ENCODE data around the gene B3GAT1.
"Not testable (repeated sequence)": the region's sequence is repeated elsewhere in the genome, so short reads cannot be mapped to it uniquely, and the experiment has no call there.

DNA sequence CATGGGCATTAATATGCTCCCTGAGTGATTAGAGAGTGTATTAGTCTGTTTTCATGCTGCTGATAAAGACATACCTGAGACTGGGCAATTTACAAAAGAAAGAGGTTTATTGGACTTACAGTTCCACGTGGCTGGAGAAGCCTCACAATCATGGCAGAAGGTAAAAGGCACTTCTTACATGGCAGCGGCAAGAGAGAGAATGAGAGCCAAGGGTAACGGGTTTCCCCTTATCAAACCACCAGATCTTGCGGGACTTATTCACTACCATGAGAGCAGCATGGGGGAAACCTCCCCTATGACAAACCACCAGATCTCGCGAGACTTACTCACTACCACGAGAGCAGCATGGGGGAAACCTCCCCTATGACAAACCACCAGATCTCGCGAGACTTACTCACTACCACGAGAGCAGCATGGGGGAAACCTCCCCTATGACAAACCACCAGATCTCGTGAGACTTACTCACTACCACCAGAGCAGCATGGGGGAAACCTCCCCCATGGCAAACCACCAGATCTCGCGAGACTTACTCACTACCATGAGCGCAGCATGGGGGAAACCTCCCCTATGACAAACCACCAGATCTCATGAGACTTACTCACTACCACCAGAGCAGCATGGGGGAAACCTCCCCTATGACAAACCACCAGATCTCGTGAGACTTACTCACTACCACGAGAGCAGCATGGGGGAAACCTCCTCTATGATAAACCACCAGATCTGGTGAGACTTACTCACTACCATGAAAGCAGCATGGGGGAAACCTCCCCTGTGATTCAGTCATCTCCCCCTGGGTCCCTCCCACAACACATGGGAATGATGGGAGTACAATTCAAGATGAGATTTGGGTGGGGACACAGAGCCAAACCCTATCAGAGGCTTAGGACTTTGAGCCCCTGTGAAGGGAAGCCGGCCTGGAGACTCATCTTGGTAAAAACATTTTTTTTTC, 32.4 kb upstream of the B3GAT1 start:
- TF ChIP-seq, protein P1, sequence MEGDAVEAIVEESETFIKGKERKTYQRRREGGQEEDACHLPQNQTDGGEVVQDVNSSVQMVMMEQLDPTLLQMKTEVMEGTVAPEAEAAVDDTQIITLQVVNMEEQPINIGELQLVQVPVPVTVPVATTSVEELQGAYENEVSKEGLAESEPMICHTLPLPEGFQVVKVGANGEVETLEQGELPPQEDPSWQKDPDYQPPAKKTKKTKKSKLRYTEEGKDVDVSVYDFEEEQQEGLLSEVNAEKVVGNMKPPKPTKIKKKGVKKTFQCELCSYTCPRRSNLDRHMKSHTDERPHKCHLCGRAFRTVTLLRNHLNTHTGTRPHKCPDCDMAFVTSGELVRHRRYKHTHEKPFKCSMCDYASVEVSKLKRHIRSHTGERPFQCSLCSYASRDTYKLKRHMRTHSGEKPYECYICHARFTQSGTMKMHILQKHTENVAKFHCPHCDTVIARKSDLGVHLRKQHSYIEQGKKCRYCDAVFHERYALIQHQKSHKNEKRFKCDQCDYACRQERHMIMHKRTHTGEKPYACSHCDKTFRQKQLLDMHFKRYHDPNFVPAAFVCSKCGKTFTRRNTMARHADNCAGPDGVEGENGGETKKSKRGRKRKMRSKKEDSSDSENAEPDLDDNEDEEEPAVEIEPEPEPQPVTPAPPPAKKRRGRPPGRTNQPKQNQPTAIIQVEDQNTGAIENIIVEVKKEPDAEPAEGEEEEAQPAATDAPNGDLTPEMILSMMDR (IDR thresholded peaks at IDR 0.05) = not testable (repeated sequence)
- TF ChIP-seq POLR2A (IDR thresholded peaks at IDR 0.05) = not testable (repeated sequence)

All from breast epithelium (tissue), 3 donors.